CD8-positive, alpha-beta memory T cell (primary cell): ENCODE measurements around the gene SGPP2. TPM values are rescaled to one million over a fixed set of nuclear protein-coding genes. Genes with fewer than 3 reads are reported as not detected.

Source experiments
- CTCF ChIA-PET: fragments of 350-600 bp; sonication (Branson Sonifier 250); formaldehyde crosslinking; loops from one replicate; lab custom pipeline; 2021; ENCODE audit warnings: antibody characterized with exemption; lab: Charles Lee
- POLR2A ChIA-PET: fragments of 350-600 bp; sonication (Branson Sonifier 250); formaldehyde crosslinking; loops from one replicate; lab custom pipeline; 2021; ENCODE audit warnings: antibody characterized with exemption; lab: Charles Lee
- DNase-seq, 5 donors: peaks; one replicate each; pipeline versions ENCODE4 v3.0.0 to v3.0.0-alpha.2; 2020 to 2022; ENCODE audit warnings: mixed read lengths in 1 of 5
- H3K27ac ChIP-seq: one replicate; pipeline ENCODE4 v1.7.0; 2013; ENCODE audit warnings: low read depth, mild to moderate bottlenecking, low read length, moderate library complexity
- H3K27me3 ChIP-seq: 2 replicates; pipeline ENCODE4 v1.7.0; 2013; ENCODE audit warnings: low read length, mild to moderate bottlenecking; ENCODE audit not compliant: insufficient read depth, poor library complexity, severe bottlenecking
- H3K36me3 ChIP-seq: 2 replicates; pipeline ENCODE4 v1.7.0; 2013; ENCODE audit warnings: mild to moderate bottlenecking, low read length, moderate library complexity; ENCODE audit not compliant: insufficient read depth
- H3K4me1 ChIP-seq: 2 replicates; pipeline ENCODE4 v1.7.0; 2013; ENCODE audit warnings: mild to moderate bottlenecking, low read length, moderate library complexity; ENCODE audit not compliant: insufficient read depth
- H3K4me3 ChIP-seq: 2 replicates; pipeline ENCODE4 v1.7.0; 2013; ENCODE audit warnings: mild to moderate bottlenecking, low read length
- H3K9me3 ChIP-seq: 2 replicates; pipeline ENCODE4 v1.7.0; 2013; ENCODE audit warnings: mild to moderate bottlenecking, low read length
- H3K27ac Mint-ChIP-seq, 8 donors: one replicate each; pipeline ENCODE4 v1.8.0; 2020 to 2021; ENCODE audit warnings: mixed read lengths in 8 of 8, mild to moderate bottlenecking in 6 of 8, inconsistent platforms in 3 of 8, moderate library complexity in 3 of 8
- H3K27me3 Mint-ChIP-seq, 2 donors: one replicate each; pipeline ENCODE4 v1.8.0; 2020 to 2021; ENCODE audit warnings: mixed read lengths in 2 of 2, mild to moderate bottlenecking in 1 of 2, moderate library complexity in 1 of 2
- H3K36me3 Mint-ChIP-seq, 3 donors: one replicate each; pipeline ENCODE4 v1.8.0; 2020 to 2021; ENCODE audit warnings: mixed read lengths in 3 of 3, inconsistent platforms in 1 of 3, mild to moderate bottlenecking in 1 of 3
- H3K4me1 Mint-ChIP-seq, 3 donors: one replicate each; pipeline ENCODE4 v1.8.0; 2020 to 2021; ENCODE audit warnings: mixed read lengths in 3 of 3, inconsistent platforms in 1 of 3, mild to moderate bottlenecking in 1 of 3
- H3K4me3 Mint-ChIP-seq, 7 donors: one replicate each; pipeline ENCODE4 v1.8.0; 2020 to 2021; ENCODE audit warnings: mixed read lengths in 7 of 7, mild to moderate bottlenecking in 6 of 7, moderate library complexity in 4 of 7, inconsistent platforms in 2 of 7
- H3K9me3 Mint-ChIP-seq, 5 donors: one replicate each; pipeline ENCODE4 v1.8.0; 2020 to 2022; ENCODE audit warnings: mixed read lengths in 5 of 5, mild to moderate bottlenecking in 3 of 5, moderate library complexity in 2 of 5, inconsistent platforms in 1 of 5
- polyA plus RNA-seq: library from polyadenylated mRNA; unstranded; fragments of 300-500 nt; fragmentation: Illumina TruSeq; gene quantifications from one replicate; pipeline ENCODE4 v1.2.3, GENCODE V29; 2021
- total RNA-seq, 2 experiments: library from RNA; stranded (reverse); gene quantifications; one replicate each; pipeline ENCODE4 v1.2.3, GENCODE V29; 2021

Gene SGPP2
- total and polyA plus RNA-seq, 3 experiments from 2014 or later, result 2.2 to 7.6 (median 6.5) TPM

DNA sequence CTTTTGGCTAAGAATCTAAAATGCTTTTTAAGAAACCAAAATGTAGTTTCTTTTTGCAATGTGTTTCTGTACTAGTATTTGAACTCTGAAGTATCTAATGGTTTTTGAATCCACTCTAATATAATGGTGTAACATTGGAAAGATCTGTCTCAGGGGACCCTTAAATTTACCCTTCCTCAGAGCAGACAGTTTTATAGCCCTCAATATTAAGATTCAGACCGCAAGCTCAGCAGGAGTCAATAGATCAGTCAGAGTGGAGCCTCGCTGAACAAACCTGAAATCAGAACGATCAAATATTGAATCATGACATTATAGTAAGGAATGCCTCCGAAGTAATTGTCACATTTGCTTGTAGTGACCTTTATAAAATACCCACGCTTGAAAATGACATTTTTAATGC is 18.3 kb downstream of the SGPP2 start:
- Histone ChIP-seq H3K4me1 (no peaks in the 10 kb centered on the region), H3K27me3 (no peaks in the 10 kb centered on the region), H3K4me3 (no peak overlapping the region), H3K36me3 (no peaks in the 10 kb centered on the region), H3K9me3 (no peaks in the 10 kb centered on the region), H3K27ac (no peak overlapping the region)
- no peak overlapping the region for H3K27ac Mint-ChIP-seq
- ChIA-PET CTCF (no interaction called here), POLR2A (no interaction called here)
- no peak for DNase-seq
- peaks cover 0 to 1% (median 0%) of the 10 kb centered on the region in 3 donors for H3K36me3 Mint-ChIP-seq
- peaks cover 0 to 3% (median 2%) of the 10 kb centered on the region in 3 donors for H3K4me1 Mint-ChIP-seq
- H3K4me3 Mint-ChIP-seq, result no peak overlapping the region
- no peaks in the 10 kb centered on the region for H3K9me3 Mint-ChIP-seq
- H3K27me3 Mint-ChIP-seq, result no peaks in the 10 kb centered on the region

DNA sequence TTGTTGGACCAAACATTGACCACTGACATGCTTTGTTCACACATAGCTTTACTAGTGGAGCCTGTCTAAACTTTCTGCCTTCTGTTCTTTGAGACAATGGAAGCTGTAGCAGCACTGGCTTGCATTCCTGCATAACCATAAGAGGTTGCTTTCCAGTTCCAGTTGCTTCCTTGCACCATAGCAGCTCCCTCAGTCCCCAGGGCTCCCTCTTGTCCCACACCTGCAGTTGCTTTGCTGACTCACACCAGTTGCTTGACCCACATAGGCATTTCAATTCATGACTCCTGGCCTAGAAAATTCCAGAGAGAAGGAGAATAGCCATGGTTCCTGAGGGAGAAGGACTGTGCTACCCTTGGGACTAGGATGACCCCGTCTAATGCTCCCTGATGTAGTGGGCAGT is 20.9 kb downstream of the SGPP2 start:
- no peaks in the 10 kb centered on the region for H3K27me3 Mint-ChIP-seq
- CTCF ChIA-PET, result no interaction called here
- Histone ChIP-seq H3K27me3 (no peaks in the 10 kb centered on the region), H3K36me3 (no peaks in the 10 kb centered on the region), H3K9me3 (no peaks in the 10 kb centered on the region), H3K4me3 (no peak overlapping the region), H3K4me1 (no peaks in the 10 kb centered on the region), H3K27ac (no peak overlapping the region)
- peaks cover 0 to 2% (median 0%) of the 10 kb centered on the region in 3 donors for H3K36me3 Mint-ChIP-seq
- no peak overlapping the region for H3K27ac Mint-ChIP-seq
- no peak for DNase-seq
- POLR2A ChIA-PET, result no interaction called here
- H3K9me3 Mint-ChIP-seq, result no peaks in the 10 kb centered on the region
- H3K4me1 Mint-ChIP-seq, result peaks cover 0 to 5% (median 3%) of the 10 kb centered on the region in 3 donors
- H3K4me3 Mint-ChIP-seq, result no peak overlapping the region

DNA sequence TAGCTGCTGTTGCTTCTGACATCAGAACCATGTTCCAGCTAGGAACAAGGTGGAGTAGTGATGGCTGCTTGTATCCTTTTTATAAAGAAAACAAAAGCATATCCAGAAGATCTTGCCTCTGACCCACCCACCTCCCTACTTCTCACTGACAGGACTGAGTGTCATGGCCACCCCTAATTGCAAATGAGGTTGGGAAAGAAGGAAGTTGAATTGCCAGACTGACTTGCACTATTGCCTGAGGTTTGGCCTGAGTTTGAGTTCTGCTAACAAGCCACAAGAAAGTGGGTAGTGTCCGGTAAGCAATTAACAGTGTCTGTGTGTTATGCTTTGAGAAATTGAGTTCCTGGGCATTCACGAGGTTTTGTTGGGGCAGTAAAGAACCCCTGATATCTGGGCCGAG is 22.8 kb downstream of the SGPP2 start:
- ChIA-PET POLR2A (no interaction called here), CTCF (no interaction called here)

DNA sequence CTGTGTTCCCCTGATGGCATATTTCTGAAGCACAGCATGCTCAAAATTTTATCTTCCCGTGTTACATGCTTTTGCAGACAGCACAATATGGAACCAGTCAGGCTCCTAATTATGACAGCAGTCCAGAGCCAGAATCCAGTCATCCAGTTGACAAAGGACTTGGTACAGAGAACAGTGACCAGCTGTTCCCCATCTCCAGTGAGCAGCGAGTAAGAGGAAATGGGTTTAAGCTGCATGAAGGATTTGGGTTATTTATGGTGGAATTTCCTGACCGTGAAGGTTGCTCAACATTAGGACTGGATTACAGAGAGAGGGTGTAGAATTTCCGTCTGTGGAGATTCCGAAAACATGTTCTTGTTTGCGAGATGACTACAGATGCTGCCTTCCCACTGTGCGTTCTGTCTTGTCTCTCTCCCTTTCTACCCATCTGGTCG is 24.4 kb downstream of the SGPP2 start:
- Mint-ChIP-seq H3K27me3 (no peaks in the 10 kb centered on the region), H3K36me3 (peaks cover 0 to 2% (median 0%) of the 10 kb centered on the region in 3 donors), H3K27ac (no peak overlapping the region), H3K9me3 (peaks cover 0 to 2% (median 0%) of the 10 kb centered on the region in 5 donors), H3K4me3 (peak overlapping the region in 1 of 7 donors; percentile 43), H3K4me1 (peaks cover 0 to 3% (median 0%) of the 10 kb centered on the region in 3 donors)
- no peaks in the 10 kb centered on the region for H3K4me1 ChIP-seq
- H3K9me3 ChIP-seq, result no peaks in the 10 kb centered on the region
- H3K4me3 ChIP-seq, result no peak overlapping the region
- H3K36me3 ChIP-seq, result no peaks in the 10 kb centered on the region
- POLR2A ChIA-PET, result no interaction called here
- no peak overlapping the region for H3K27ac ChIP-seq
- no peak for DNase-seq
- no peaks in the 10 kb centered on the region for H3K27me3 ChIP-seq
- CTCF ChIA-PET, result interaction anchor here (1.2 to 1.6 kb wide), 2 partner anchors 8 kb away, joined by 3 to 4 read pairs; no protein-coding TSS in a partner anchor

More for the DNA sequence above, 22.8 kb downstream of the SGPP2 start:
- Mint-ChIP-seq H3K4me3 (no peak overlapping the region), H3K27ac (no peak overlapping the region), H3K4me1 (peaks cover 0 to 5% (median 3%) of the 10 kb centered on the region in 3 donors), H3K27me3 (no peaks in the 10 kb centered on the region), H3K9me3 (no peaks in the 10 kb centered on the region), H3K36me3 (peaks cover 0 to 2% (median 0%) of the 10 kb centered on the region in 3 donors)
- H3K36me3 ChIP-seq, result no peaks in the 10 kb centered on the region
- DNase-seq, result no peak
- H3K4me1 ChIP-seq, result no peaks in the 10 kb centered on the region
- H3K9me3 ChIP-seq, result no peaks in the 10 kb centered on the region
- no peak overlapping the region for H3K27ac ChIP-seq
- H3K4me3 ChIP-seq, result no peak overlapping the region
- H3K27me3 ChIP-seq, result no peaks in the 10 kb centered on the region

DNA sequence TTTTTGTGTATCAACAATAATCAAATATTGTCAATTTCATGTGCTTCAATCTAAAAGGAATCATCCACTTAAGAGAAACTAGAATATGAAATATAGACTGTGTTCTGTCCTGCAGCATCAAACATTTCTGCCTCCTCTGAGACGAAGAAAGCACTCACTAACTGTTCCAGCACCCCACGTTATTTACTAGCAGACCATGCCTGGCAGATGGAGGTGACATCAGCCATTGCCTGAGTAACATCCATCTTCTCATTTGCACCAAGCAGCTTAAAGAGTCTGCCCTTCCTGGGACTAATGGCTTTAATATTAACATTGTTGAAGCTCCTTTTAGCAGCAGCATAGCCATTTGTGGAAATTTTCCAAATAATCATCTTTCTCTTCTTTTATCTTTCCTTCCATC is 25.7 kb downstream of the SGPP2 start:
- CTCF ChIA-PET, result interaction anchor here (1.6 kb wide), 1 partner anchor 10 kb away, joined by 4 read pairs; no protein-coding TSS in a partner anchor
- H3K4me1 ChIP-seq, result no peaks in the 10 kb centered on the region
- Mint-ChIP-seq H3K27ac (peak overlapping the region in 1 of 8 donors; percentile 56), H3K4me3 (no peak overlapping the region), H3K4me1 (peaks cover 0 to 3% (median 0%) of the 10 kb centered on the region in 3 donors), H3K36me3 (peaks cover 0 to 2% (median 0%) of the 10 kb centered on the region in 3 donors), H3K27me3 (no peaks in the 10 kb centered on the region), H3K9me3 (peaks cover 0 to 2% (median 0%) of the 10 kb centered on the region in 5 donors)
- POLR2A ChIA-PET, result no interaction called here
- no peaks in the 10 kb centered on the region for H3K9me3 ChIP-seq
- H3K27me3 ChIP-seq, result no peaks in the 10 kb centered on the region
- H3K36me3 ChIP-seq, result no peaks in the 10 kb centered on the region
- no peak overlapping the region for H3K4me3 ChIP-seq
- no peak for DNase-seq
- H3K27ac ChIP-seq, result no peak overlapping the region

DNA sequence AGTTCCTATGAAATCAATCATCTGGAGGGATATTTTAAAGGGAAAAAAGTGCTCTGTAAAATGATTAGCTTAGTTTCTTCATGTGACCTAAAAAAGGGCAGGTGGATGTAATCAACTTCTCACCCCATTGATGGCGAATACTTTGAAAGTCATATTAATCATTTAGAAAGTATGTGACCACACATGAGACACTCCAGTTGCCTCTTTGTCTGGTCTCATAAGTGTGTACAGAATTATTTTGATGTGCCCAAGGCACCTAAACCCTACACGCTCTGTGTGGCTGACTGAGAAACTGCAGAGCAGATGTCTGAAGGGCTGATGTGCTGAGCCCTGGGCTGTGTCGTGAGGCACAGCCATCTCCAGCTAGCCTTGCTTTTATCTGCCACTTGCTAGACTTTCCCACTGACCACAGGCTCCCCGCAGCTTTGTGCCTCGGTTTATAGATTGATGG is 26.9 kb downstream of the SGPP2 start:
- no peaks in the 10 kb centered on the region for H3K4me1 ChIP-seq
- Mint-ChIP-seq H3K27ac (no peak overlapping the region), H3K27me3 (no peaks in the 10 kb centered on the region), H3K4me1 (peaks cover 0 to 3% (median 0%) of the 10 kb centered on the region in 3 donors), H3K36me3 (peaks cover 0 to 2% (median 0%) of the 10 kb centered on the region in 3 donors), H3K9me3 (peaks cover 0 to 2% (median 0%) of the 10 kb centered on the region in 5 donors), H3K4me3 (no peak overlapping the region)
- H3K27me3 ChIP-seq, result no peaks in the 10 kb centered on the region
- H3K36me3 ChIP-seq, result no peaks in the 10 kb centered on the region
- CTCF ChIA-PET, result no interaction called here
- POLR2A ChIA-PET, result no interaction called here
- no peaks in the 10 kb centered on the region for H3K9me3 ChIP-seq
- no peak overlapping the region for H3K27ac ChIP-seq
- no peak for DNase-seq
- H3K4me3 ChIP-seq, result no peak overlapping the region

DNA sequence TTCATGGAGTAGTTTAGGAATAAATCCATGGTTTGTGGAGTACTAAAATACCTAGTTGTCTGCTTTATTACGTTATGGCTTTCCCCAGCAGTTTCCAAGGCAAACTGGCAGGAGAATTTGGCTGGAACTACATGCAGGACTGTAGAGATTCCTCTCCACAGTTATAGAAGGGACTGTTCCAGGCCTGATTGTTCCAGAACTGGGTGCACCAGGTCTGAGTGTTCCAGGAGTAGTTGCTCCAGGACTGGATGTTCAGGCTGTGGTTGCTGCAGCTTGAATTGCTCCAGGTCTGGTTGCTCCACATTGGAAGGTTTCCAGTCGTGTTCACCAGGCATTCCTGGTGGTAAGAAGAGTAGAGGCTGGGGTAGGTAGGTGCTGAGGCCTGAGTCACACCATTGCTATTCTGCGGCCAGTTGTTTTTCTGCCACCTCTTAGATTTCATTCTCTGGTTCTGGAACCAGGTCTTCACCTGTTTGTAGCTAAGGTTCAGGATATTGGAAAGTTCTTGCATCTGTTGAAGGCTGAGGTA is 28.1 kb downstream of the SGPP2 start:
- CTCF ChIA-PET, result no interaction called here
- DNase-seq, result no peak
- no peak overlapping the region for H3K27ac Mint-ChIP-seq

DNA sequence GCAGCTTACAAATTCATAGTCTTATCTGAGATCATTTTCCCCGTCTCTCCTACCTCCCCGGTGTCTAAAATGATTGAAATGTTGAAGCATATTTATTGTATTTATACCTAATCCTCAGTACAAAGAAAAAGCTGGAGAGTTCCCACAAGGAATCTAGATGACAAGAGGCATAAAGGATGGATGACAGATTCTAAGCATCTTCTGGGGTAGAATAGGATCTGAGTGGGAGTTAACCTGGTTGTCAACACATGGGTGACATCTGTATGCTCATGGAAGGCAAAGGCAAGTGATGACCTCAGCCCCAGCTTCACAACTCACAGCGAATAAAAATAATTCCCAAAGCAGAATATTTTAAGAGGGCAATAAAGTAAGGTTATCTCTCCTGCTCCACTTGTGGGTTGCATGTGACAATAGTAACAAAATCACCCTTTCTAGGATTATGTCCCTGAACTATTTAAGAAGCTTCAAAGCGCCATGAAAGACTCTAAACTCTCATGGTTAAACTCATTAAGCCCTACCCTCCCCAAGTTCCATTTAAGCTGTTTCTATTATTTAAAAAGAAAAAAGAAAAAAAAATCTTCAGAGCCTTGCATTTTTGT is 32.2 kb downstream of the SGPP2 start:
- Mint-ChIP-seq H3K4me3 (no peak overlapping the region), H3K27me3 (peaks cover 2 to 3% of the 10 kb centered on the region in 2 donors), H3K4me1 (no peaks in the 10 kb centered on the region), H3K27ac (no peak overlapping the region), H3K9me3 (peaks cover 0 to 4% (median 0%) of the 10 kb centered on the region in 5 donors), H3K36me3 (no peaks in the 10 kb centered on the region)
- Histone ChIP-seq H3K9me3 (no peaks in the 10 kb centered on the region), H3K36me3 (no peaks in the 10 kb centered on the region), H3K4me1 (no peaks in the 10 kb centered on the region), H3K27ac (no peak overlapping the region), H3K4me3 (no peak overlapping the region), H3K27me3 (no peaks in the 10 kb centered on the region)
- DNase-seq, result no peak
- ChIA-PET POLR2A (no interaction called here), CTCF (interaction anchor here (1.2 kb wide), 1 partner anchor 8 kb away, joined by 3 read pairs; no protein-coding TSS in a partner anchor)

More for the DNA sequence above, 28.1 kb downstream of the SGPP2 start:
- POLR2A ChIA-PET, result no interaction called here
- Mint-ChIP-seq H3K9me3 (peaks cover 0 to 2% (median 0%) of the 10 kb centered on the region in 5 donors), H3K4me1 (peaks cover 0 to 3% (median 0%) of the 10 kb centered on the region in 3 donors), H3K36me3 (peaks cover 0 to 2% (median 0%) of the 10 kb centered on the region in 3 donors), H3K27me3 (no peaks in the 10 kb centered on the region), H3K4me3 (no peak overlapping the region)
- Histone ChIP-seq H3K4me3 (no peak overlapping the region), H3K27ac (no peak overlapping the region), H3K36me3 (no peaks in the 10 kb centered on the region), H3K27me3 (no peaks in the 10 kb centered on the region), H3K9me3 (no peaks in the 10 kb centered on the region), H3K4me1 (no peaks in the 10 kb centered on the region)
